GM19023 (cell line): ENCODE data around the gene S100A6.
"Not testable (repeated sequence)": the region's sequence is repeated elsewhere in the genome, so short reads cannot be mapped to it uniquely, and the experiment has no call there.

ENCODE experiments used
- ATAC-seq: cut with Tn5 transposase; IDR thresholded peaks from one replicate; pipeline ENCODE4 v1.9.1; 2021; ENCODE audit warnings: mild to moderate bottlenecking, moderate library complexity; ENCODE audit not compliant: unreplicated experiment

Gene S100A6

GRCh38 chr1:153565529-153566374 is 30.0 kb upstream of the S100A6 start, which contains the start of gene S100A2:
S100A2 (minus strand) TSS chr1:153565844; CDS start chr1:153563877, 1,967 bp downstream.
- no peak for ATAC-seq

GRCh38 chr1:153563991-153564390 is 28.2 kb upstream of the S100A6 start:
- ATAC-seq = no peak

- no peak for ATAC-seq
These were observed 27.7 kb upstream of the S100A6 start for GRCh38 chr1:153563483-153563901.

- not testable (repeated sequence) for ATAC-seq
These were observed 26.2 kb upstream of the S100A6 start for GRCh38 chr1:153562021-153562420.

- ATAC-seq = no peak
These were observed 25.7 kb upstream of the S100A6 start for GRCh38 chr1:153561466-153561985.

- no peak for ATAC-seq
These were observed 25.1 kb upstream of the S100A6 start for GRCh38 chr1:153560771-153561465.

GRCh38 chr1:153560241-153560640 is 24.4 kb upstream of the S100A6 start:
- ATAC-seq = no peak

- ATAC-seq = no peak
These were observed 22.1 kb upstream of the S100A6 start for GRCh38 chr1:153557877-153558276.

GRCh38 chr1:153556348-153556747 is 20.6 kb upstream of the S100A6 start:
- no peak for ATAC-seq

- no peak for ATAC-seq
These were observed 18.2 kb upstream of the S100A6 start for GRCh38 chr1:153553830-153554541.

- ATAC-seq = no peak
These were observed 17.3 kb upstream of the S100A6 start for GRCh38 chr1:153553096-153553495.

GRCh38 chr1:153552335-153552734 is 16.5 kb upstream of the S100A6 start:
- ATAC-seq = no peak

- ATAC-seq = no peak
These were observed 15.2 kb upstream of the S100A6 start for GRCh38 chr1:153550827-153551500.

GRCh38 chr1:153550398-153550758 is 14.6 kb upstream of the S100A6 start:
- no peak for ATAC-seq

- ATAC-seq = no peak
These were observed 14.1 kb upstream of the S100A6 start for GRCh38 chr1:153549741-153550397.

GRCh38 chr1:153548722-153549688 is 13.2 kb upstream of the S100A6 start, which contains the start of gene S100A3:
S100A3 (minus strand) TSS chr1:153549258; CDS start chr1:153548485, 773 bp downstream.
- no peak for ATAC-seq

GRCh38 chr1:153547560-153548551 is 12.1 kb upstream of the S100A6 start:
- ATAC-seq = no peak
